PFSK-1 (cell line): Measurements from ENCODE around the gene CALHM3.

Experiments used
- FOXP2 ChIP-seq: optimal IDR thresholded peaks from 2 replicates; pipeline ENCODE3; 2011; ENCODE audit warnings: borderline replicate concordance, control low read depth, inconsistent platforms; ENCODE audit not compliant: insufficient read depth; ENCODE audit errors: extremely low read length, extremely low read depth
- POLR2AphosphoS5 ChIP-seq: IDR thresholded peaks from 2 replicates; pipeline ENCODE4 v1.6.1; 2012; ENCODE audit warnings: low read depth, mild to moderate bottlenecking, control low read depth, low read length, moderate library complexity
- SIN3A ChIP-seq: IDR thresholded peaks from 2 replicates; pipeline ENCODE4 v1.6.1; 2012; ENCODE audit warnings: mild to moderate bottlenecking, low read length, moderate library complexity, borderline replicate concordance; ENCODE audit not compliant: insufficient read depth
- TAF1 ChIP-seq: IDR thresholded peaks from 2 replicates; pipeline ENCODE4 v1.6.1; 2012; ENCODE audit warnings: low read length, control low read depth, borderline replicate concordance; ENCODE audit not compliant: insufficient read depth
- TF ChIP-seq, protein P1 (sequence below), 2 experiments: IDR thresholded peaks; 2 replicates each; pipeline versions ENCODE4 v1.6.1 to v1.8.0; 2011 to 2012; ENCODE audit warnings: low read depth in 2 of 2, low read length in 2 of 2, control low read depth in 1 of 2, inconsistent platforms in 1 of 2, mild to moderate bottlenecking in 1 of 2, moderate library complexity in 1 of 2; ENCODE audit not compliant: insufficient read depth in 1 of 2

DNA sequence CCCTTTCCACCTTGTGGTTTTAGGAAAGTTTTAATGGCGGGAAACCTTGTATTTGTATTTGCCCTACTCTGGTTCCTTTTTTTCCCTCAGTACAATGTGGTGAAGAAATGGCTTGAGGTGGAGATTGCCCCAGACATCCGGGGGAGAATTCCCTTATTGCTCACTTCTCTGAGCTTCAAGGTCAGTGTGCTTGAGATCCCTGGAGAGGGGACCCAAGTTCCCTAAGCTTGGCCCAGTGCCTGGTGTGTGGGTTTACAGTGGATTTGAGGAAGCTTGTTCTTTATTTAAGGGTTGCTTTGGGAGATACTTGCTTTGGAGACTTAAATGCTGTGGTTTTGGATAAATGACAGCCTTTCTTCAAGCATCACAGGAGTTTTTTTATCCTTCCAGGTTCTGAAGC lies 45.2 kb downstream of the CALHM3 start:
- TF ChIP-seq POLR2AphosphoS5 = no peak
- TF ChIP-seq, protein P1, sequence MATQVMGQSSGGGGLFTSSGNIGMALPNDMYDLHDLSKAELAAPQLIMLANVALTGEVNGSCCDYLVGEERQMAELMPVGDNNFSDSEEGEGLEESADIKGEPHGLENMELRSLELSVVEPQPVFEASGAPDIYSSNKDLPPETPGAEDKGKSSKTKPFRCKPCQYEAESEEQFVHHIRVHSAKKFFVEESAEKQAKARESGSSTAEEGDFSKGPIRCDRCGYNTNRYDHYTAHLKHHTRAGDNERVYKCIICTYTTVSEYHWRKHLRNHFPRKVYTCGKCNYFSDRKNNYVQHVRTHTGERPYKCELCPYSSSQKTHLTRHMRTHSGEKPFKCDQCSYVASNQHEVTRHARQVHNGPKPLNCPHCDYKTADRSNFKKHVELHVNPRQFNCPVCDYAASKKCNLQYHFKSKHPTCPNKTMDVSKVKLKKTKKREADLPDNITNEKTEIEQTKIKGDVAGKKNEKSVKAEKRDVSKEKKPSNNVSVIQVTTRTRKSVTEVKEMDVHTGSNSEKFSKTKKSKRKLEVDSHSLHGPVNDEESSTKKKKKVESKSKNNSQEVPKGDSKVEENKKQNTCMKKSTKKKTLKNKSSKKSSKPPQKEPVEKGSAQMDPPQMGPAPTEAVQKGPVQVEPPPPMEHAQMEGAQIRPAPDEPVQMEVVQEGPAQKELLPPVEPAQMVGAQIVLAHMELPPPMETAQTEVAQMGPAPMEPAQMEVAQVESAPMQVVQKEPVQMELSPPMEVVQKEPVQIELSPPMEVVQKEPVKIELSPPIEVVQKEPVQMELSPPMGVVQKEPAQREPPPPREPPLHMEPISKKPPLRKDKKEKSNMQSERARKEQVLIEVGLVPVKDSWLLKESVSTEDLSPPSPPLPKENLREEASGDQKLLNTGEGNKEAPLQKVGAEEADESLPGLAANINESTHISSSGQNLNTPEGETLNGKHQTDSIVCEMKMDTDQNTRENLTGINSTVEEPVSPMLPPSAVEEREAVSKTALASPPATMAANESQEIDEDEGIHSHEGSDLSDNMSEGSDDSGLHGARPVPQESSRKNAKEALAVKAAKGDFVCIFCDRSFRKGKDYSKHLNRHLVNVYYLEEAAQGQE (IDR thresholded peaks at IDR 0.05; ENCODE audit: insufficient read depth in 1 of 2, low read depth in 2 of 2, low read length in 2 of 2) = no peak
- TF ChIP-seq TAF1 = no peak
- TF ChIP-seq SIN3A = no peak
- TF ChIP-seq FOXP2 = no peak
